CD4-positive, alpha-beta T cell treated with Interleukin-10 for 1 hour (primary cell): Measurements from ENCODE around the gene ACYP2.
"Not testable (repeated sequence)": the region's sequence is repeated elsewhere in the genome, so short reads cannot be mapped to it uniquely, and the experiment has no call there.

Source experiments
- DNase-seq: peaks from one replicate; pipeline ENCODE4 v3.0.0-alpha.2; 2020

Gene ACYP2

DNA sequence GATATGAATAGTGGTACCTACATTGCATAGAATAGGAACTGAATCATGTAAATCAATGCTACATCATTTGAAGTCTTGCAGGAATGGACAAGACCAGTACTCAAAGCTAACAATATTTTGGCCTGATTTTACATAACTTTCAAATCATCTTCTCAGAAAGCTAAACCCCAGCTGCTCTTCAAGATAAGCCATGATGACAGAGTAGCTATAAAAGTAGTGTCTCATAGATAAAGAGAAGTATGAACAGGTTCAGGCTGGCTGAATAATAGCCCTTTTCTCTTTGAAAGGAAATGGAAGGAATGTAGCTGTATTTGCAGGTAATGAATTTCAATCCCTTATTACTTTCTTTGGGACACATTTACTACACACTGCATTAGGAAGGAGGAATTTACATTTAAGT is 112.4 kb downstream of the ACYP2 start:
- no peak for DNase-seq

DNA sequence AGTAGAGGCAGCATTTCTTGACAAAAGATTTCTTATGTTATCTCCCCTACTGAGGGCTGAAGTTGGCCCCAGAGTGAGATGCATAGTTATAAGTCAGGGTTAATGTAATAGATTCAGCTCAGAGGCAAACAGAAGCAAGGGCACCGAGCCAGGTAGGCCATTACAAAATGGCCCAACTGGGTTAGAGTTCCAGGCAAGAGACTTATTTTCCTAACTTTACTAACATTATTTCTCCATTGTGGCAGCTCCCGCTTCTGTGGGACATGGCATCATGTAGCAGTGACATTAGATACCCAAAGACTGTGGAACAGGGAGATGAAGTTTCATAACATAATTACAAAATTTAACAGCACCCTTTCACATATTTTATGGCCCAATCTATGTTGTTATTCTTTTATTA is 113.5 kb downstream of the ACYP2 start:
- DNase-seq, result no peak

DNA sequence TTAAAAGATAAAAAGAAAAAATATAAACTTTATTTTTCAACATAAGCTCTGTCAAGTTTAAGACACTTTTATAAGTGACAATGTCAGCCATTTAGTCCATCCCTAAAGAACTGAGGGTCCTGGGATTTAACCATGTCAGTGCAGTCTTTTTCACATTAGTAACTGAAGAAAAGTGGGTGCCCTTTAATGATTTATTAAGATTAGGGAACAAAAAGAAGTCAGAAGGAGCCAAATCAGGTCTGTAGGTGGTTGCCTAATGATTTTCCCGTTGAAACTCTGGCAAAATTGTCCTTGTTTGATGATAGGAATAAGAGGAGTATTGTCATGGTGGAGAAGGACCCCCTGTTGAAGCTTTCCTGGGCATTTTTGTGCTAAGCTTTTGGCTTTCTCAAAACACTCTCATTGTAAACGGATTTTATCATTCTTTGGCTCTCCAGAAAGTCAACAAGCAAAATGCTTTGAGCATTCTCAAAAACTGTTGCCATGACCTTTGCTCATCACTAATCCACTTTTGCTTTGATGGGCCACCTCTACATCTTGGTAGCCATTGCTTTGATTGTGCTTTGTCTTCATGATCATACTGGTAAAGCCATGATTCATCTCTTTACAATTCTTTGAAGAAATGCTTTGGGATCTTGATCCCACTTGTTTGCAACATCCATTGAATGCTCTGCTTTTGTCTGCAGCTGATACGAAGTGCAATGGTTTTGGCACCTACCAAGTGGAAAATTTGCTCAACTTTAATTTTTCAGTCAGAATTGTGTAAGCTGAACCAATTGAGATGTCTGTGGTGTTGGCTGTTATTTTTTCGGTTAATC is 118.6 kb downstream of the ACYP2 start:
- DNase-seq, result no peak

DNA sequence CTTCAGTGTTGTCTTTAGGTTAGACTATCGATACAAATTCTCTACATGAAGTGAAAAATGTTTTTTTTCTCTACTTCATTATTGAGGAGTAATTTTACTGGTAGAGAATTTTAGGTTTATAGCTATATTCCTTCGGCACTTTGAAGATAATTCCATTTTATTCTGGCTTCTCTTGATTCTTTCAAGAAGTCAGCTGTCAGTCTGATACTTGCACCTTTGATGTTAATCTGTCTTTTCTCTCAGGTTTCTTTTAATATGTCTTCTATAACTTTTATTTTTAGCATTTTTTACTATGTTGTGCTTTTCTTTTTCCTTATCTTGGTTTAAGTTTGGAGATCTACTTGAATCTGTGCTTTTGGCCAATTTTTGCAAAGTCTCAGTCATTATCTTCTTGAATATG is 122.0 kb downstream of the ACYP2 start:
- DNase-seq, result no peak

DNA sequence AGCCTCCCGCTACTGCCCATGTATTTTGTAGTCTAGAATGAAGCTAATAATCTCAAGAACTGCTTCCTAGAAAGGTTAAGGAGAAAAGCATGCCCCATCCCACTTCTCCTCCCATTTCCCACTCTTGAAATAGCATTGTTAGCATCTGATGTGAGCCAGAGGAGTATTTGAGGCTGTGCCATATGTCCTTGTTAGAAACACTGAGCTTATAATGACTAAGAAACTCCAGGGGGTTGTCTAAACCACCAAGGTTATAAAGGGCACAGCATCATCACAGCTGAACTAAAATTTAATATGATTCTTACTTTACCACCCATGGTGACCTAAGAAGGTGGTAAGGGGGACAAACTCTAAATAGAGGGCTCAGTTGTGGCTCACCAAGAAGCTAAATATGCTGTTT is 124.0 kb downstream of the ACYP2 start:
- DNase-seq, result no peak

DNA sequence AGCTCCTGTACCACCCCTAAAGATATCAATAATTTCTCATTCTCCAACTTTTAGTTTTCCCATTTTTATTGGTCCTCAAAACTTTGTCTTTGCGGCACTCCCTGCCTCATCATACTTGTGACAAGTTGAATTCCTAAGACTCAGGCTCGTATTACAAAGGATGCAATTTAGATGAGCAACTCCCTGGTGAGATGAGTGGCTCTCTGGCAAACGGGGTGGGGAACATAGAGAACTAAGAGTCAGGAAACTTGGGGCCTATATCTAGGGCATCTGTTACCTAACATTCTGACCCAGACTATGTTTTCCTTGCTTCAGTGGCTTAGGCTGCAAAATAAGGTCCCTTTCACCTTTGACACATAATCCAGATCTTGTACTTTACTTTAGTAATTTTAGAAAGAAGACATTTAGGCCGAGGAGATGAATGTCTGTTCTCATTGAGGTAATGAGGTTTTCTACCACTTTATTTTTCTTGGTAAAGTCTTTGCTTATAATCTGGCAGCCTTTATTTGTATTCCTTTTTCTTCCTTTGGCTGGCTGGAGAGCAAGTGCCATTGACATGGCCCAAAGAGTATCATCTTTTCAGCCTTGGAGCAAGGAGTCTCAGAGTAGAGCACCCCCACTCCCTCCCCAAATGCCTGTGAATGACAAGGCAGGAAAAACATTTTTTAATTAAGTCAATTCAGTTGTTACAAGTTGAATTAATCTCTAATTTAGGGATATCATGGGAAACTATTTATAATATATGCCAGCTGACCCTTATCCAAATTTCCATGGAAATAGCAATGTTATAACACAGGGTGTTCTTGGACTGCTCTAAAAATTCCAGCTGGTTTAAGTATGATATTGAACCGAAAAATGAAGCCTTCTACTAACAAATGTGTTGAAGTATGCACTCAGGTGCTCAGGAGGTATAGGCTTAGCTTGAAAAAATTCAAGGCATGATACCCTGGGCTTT is 125.4 kb downstream of the ACYP2 start:
- DNase-seq, result no peak

DNA sequence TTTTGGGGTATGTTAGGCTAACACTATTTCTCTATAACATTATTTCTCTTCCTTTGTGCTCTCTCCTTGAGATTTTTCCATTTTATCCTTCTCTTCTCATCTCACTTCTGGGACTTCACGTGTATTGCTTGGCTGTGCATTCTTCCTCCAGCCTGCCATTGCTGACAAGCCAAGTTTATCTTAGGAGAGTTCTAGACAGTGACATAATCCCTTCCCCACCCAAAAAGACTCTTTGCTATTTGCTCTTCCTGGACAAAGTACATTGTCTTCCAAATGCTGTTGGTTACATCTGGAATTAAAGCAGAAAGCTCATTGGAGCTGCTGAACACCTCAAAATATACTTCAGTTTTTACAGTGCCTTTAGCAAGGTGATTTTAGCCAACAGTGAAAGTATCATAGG is 131.7 kb downstream of the ACYP2 start:
- no peak for DNase-seq

DNA sequence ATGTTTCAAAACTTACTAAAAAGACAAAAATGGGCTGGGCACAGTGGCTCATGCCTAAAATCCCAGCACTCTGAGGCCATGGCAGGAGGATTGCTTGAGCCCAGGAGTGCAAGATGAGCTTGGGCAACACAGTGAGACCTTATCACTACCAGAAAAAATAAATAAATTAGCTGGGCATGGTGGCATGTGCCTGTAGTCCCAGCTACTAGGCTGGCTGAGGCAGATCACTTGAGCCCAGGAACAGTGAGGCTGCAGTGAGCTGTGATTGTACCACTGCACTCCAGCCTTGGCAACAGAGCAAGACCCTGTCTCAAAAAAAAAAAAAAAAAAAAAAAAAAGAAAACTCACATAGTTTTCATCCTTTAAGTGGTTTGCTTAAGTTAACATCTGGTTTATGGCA is 134.2 kb downstream of the ACYP2 start:
- no peak for DNase-seq

DNA sequence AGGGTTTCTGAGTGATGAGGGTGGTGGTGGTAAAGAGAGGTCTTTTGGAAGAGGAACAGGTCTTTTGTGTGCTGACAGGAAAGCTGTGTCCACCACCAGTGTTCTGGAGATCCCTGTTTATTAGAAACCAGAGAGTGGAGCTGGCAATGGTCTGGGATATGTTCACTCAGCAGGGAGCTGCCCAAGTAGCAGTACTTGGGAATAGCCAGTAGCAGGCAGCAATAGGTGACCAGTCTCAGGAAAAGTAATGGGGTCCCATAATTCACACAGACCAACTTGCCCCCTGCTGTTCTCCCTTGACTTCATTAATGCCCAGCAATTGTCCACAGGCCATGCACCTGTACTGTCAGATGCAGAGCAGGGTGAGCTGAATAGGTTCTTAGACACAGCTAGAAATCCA is 138.8 kb downstream of the ACYP2 start:
- no peak for DNase-seq

DNA sequence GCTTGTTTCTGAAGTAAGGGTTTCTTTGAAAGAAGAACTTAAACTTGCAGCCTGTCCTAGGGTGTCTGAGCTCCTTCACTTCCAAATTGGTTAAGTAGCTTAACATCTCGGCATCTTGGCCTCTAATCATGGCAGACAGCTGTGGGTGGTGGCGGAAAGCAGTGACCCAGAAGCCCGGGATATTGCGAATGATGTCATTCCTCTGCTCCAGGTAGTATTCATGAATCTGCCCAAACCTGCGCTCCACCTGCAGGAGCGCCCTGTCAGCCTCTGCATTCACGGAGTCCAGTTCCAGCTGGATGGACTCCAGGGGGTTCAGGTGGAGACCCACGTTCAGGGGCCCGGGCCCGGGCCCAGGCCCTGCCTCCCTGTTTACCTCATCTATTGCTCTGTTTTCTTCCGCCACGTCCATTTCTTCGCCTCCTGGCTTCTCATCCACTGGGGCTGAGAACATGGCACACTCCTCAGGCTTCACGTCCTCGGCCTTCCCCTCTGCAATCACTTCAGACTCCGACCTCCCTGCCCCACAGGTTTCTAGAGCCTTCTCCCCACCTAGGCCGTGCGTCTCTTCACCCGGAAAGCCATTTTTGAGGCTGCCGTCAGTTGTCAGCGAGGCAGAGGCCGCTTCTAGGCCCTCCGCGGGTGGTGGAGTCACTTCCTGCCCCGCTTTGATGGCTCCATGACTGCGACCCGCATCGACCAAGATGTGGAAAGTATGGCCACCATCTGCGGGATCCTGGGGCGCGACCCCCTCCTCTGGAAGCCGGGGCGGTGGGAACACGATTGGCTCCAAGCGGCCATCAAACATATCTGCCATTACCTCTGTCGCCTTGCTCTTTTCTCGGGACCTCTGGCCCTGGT is 140.0 kb downstream of the ACYP2 start:
- no peak for DNase-seq

DNA sequence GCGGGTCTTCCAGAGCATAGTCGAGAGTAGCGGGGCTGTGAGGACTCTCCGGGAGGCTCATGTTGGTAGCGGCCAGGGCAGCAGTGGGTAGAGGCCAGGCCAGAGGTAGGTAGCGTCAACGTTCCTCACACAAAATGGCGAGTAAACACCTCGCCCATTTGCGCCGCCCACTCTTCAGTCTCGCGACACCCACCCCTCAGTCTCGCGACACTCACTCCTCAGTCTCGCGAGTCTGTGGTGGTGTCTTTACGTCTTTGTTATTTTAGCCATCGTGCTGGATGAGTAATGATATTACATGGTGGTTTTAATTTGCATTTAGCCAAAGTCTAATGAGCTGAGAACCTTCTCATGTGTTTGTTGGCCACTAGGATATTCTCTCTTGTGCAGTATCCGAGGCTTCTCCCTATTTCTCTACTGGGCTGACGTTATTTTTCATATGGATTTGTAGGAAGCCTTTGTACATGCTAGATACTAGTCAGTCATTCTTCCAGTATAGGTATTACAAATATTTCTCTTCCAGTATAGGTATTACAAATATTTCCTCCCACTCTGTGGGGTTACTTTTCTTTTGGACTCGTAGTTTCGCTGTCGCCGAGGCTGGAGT is 140.8 kb downstream of the ACYP2 start, which contains the start of gene TSPYL6:
Gene TSPYL6, minus strand, starts transcription at position 139 of the 604 bp plus-strand sequence. Its CDS starts 78 bp downstream, at position 61.
- no peak for DNase-seq

DNA sequence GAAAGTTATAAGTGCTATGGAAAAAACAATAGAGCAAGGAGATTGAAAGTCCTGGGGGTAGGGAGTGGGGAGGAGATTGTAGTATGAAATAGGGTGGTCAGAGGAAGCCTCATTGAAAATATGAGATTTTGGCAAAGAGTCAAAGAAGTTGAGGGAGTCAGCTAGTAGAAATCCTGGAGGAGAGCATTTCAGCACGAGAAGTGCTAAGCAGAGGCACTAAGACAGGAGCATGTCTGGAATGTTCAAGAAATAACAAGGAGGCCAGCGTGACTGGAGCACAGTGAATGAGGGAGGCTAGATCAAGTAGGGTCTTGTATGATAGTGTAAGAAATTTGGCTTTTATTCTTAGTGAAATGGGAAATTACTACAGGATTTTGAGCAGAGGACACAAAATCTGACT is 142.8 kb downstream of the ACYP2 start:
- DNase-seq, result no peak

DNA sequence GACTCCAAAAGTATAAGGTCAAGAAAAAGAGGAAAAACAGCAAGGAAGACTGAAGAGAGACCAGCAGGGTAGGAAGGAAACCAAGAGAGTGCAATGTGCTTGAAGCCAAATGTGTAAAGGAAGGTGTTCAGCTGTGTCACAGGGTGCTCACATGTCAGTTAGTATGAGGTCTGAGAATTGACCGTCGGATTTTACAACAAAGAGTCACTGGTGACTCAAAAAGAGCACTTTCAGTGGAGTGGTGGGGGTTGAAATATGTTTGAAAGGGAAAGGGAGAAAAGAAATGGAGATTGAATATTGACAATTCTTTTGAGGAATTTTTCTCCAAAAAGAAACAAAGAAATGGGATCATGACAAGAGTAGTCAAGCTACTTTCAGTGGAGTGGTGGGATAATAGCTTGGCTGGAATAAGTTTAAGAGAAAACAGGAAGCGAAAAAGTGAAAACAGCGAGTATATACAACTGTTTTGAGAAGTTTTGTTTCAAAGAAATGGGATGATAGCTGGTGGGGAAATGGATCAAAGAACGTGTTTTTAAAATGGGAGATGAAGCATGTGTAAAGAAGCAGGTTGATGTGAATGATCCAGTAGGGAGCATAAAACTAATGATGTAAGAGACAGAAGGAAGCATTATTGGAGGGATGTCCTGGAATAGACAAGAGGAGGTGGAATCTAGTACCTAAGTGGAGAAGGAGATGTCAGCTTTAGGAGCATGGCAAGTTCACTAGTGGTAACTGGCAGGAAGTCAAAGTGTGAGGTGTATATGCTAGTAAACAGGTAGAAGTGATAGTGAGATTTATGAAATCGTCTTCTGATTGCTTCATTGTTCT is 144.2 kb downstream of the ACYP2 start:
- DNase-seq, result no peak

DNA sequence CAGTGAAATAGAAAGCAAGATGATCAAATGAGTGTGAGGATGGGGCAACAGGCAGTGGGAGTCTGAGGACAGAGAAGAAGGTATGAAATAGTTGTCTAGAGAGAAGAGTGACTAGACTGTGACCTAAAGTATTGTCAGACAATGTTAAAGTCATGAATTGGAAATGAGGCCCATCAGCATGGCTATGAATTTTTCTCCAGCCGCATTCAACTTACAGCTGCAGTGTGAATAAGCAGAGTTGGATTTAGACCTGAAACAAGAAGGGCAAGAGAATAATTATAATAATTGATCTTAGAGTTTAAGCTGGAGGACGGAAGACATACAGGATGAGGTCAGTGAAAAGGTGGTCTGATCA is 144.8 kb downstream of the ACYP2 start:
- DNase-seq, result no peak

DNA sequence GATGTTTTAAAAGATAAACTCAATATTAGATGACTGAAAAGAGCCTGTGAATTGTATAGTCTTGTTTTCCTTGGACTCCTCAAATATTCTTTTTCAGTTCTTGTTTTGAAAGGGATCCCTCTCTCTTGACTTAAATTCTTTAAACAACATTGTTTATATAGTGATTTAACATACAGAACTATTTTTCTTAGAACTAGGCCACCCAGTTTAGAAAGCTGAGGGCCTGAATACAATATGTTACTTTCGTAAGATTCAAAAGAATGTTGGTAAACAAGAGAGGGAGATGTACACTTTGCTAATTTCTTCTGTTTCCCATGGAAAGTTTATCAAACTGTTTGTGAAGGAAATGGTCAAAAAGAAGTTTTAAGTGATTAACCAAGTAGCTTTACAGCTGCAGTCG is 146.1 kb downstream of the ACYP2 start:
- DNase-seq, result no peak

DNA sequence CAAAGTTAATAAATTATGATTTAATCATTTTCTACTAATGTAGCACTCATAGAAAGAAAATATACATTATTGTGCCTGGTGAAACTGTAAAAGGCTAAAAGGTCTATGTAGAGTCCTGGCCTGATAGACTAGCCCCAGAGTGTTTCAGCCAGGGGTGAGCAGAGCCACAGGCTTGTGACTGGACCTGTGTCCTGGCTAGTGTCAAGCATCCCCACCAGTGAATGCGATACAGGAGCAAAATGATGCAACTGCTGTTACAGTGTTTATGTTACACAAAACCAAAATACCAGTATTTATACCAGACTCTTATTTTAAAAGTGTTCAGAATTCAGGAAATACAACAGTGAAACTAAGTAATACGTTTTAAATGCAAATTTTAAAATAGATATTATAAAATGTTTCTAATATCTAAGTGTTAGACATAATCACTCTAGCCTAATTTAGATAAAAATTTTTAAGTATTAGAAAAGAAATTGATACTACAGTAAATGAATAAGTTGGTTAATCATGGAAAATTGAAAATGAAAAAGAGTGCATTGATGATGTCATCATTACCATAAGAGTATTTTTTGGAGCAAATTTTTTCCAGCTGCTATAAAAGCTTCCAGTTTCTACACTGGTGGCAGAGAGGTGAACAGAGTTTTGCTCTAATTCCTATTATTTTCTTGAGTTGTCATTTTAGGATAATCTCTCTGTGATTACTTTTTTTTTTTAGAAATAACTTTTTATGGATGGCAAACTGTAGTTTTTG is 146.8 kb downstream of the ACYP2 start:
- DNase-seq, result no peak

DNA sequence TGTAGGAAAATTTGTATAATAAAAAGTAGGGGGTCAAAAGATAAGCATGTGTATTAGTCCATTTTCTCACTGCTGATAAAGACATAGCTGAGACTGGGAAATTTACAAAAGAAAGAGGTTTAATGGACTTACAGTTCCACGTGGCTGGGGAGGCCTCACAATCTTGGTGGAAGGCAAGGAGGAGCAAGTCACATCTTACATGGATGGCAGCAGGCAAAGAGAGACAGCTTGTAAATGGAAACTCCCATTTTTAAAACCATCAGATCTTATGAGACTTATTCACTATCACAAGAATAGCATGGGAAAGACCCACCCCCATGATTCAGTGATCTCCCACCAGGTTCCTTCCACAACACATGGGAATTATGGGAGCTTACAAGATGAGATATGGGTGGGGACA is 149.7 kb downstream of the ACYP2 start:
- not testable (repeated sequence) for DNase-seq

DNA sequence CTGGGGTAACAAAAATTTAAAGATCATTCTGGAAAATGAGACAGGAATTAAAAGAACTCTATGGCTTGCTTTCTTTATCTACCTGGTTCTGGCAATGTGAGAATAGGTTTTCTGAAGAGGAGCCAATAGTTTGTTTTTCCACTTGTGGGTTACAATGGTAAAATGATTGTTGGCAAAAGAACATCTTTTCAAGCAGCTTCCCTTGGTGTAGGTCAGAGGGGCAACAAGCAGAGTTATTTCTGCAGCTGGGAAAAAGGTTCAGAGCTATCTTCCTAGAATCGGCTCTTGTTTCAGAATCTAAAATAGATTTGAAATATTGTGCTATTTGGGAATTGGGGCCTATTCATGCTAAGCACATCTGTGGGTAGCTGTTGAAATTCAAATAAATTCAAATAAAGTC is 152.2 kb downstream of the ACYP2 start:
- no peak for DNase-seq

DNA sequence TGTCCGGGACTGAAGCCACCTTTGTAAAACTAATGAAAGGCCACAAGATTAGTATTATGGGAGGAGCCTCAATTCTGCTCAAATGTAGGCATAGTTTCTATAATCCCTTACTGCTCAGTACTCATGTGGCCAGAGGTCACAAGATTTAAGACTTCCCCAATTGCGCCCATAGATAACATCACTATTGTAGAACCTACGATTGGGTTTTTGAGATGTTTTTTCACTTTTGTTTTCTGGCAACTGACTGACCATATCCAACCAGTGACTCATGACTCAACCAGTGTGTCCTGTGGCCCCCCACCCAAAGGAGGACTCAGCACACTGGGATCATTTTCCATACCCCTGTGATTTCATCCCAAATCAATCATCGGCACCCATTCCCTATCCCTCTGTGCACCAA is 155.8 kb downstream of the ACYP2 start:
- no peak for DNase-seq

DNA sequence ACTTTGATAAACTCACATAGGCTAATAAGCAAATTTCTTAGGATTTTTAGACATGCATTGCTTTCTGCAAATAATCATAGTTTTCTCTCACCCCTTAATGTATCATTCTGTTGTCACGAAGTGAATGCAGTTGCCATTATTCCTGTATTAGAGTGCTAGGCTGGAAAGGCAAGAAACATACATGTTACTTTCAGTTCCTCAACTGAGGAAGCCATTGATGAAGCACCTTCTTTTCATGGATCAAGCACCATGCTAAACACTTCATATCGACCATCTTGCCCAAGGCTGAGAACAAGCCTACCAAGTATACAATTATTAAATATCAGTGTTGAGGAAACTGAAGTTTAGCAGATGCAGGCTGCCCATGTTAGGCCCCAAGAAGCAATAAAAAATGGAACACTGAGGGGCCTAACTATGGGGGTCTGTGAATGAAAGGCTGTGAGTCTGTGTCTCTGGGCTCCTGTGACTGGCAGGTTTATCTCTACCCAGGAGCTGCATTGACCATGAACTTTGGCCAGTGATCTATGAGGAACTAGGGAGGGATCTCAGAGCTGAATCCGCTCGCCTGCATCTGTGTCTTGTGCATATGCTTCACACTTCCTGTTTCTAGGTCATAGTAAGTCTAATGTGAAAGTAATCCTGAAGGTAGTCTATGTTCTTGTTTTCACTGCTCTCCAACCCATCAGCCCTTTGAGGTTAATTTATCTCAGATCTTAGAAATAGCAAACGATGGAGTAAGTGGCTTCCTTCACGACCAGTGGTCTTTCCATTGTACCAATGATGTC is 156.6 kb downstream of the ACYP2 start:
- peak; percentile 2 for DNase-seq
